Smooth muscle cell (in vitro differentiated cells): ENCODE measurements around the gene PEX3. TPM values are rescaled to one million over a fixed set of nuclear protein-coding genes. Genes with fewer than 3 reads are reported as not detected.
A peak's percentile ranks its signal among the peaks of the same experiment; 100 is the strongest.
"Not testable (repeated sequence)": the region's sequence is repeated elsewhere in the genome, so short reads cannot be mapped to it uniquely, and the experiment has no call there.

ENCODE experiments used
- DNase-seq: peaks from one replicate; lab custom pipeline; 2025; ENCODE audit not compliant: unreplicated experiment; lab: John Stamatoyannopoulos, UW
- H2AFZ ChIP-seq: fragments of 200-600 bp; sonication (generic); 2 replicates; pipeline ENCODE4 v1.6.0; 2016; ENCODE audit warnings: antibody characterized with exemption, low read depth, mild to moderate bottlenecking
- H3F3A ChIP-seq: fragments of 200-600 bp; sonication (generic); 2 replicates; pipeline ENCODE4 v1.6.0; 2017; ENCODE audit warnings: antibody characterized with exemption, low read depth
- H3K27ac ChIP-seq: fragments of 200-600 bp; sonication (generic); 2 replicates; pipeline ENCODE4 v1.5.1; 2016; ENCODE audit warnings: low read depth, mild to moderate bottlenecking
- H3K27me3 ChIP-seq: fragments of 200-600 bp; sonication (generic); 2 replicates; pipeline ENCODE4 v1.6.1; 2016; ENCODE audit warnings: low read depth, mild to moderate bottlenecking
- H3K36me3 ChIP-seq: fragments of 200-600 bp; sonication (generic); 2 replicates; pipeline ENCODE4 v1.5.1; 2016; ENCODE audit warnings: low read depth
- H3K4me1 ChIP-seq: fragments of 200-600 bp; sonication (generic); 2 replicates; pipeline ENCODE4 v1.5.1; 2016; ENCODE audit warnings: low read depth
- H3K4me2 ChIP-seq: fragments of 200-600 bp; sonication (generic); 2 replicates; pipeline ENCODE4 v1.6.0; 2016; ENCODE audit warnings: mild to moderate bottlenecking
- H3K4me3 ChIP-seq: fragments of 200-600 bp; sonication (generic); 2 replicates; pipeline ENCODE4 v1.5.1; 2016; ENCODE audit warnings: mild to moderate bottlenecking
- H3K79me2 ChIP-seq: fragments of 200-600 bp; sonication (generic); 2 replicates; pipeline ENCODE4 v1.6.0; 2016; ENCODE audit warnings: low read depth, mild to moderate bottlenecking
- H3K9ac ChIP-seq: fragments of 200-600 bp; sonication (generic); 2 replicates; pipeline ENCODE4 v1.6.0; 2016; ENCODE audit warnings: low read depth
- H3K9me3 ChIP-seq: fragments of 200-600 bp; sonication (generic); replicated peaks from 2 replicates; pipeline ENCODE4 v1.5.1; 2016; ENCODE audit warnings: low read depth
- H4K20me1 ChIP-seq: fragments of 200-600 bp; sonication (generic); 2 replicates; pipeline ENCODE4 v1.6.0; 2016; ENCODE audit warnings: low read depth
- whole genome bisulfite sequencing: methylation state at CpG from one replicate; pipeline ENCODE4 v1.1.7; 2016; ENCODE audit warnings: low lambda C conversion rate; 5-methylcytosine and 5-hydroxymethylcytosine counted together
- polyA plus RNA-seq: library from polyadenylated mRNA; unstranded; fragments of >200 nt; fragmentation: Nextera tagmentation; extraction: Ambion mirVana; gene quantifications from 2 replicates; pipeline ENCODE4 v1.2.1, GENCODE V29; 2016
- total RNA-seq: library from RNA; depleted of rRNA; stranded (reverse); fragments of >200 nt; gene quantifications from 2 replicates; pipeline ENCODE4 v1.2.3, GENCODE V29; 2014
- TF ChIP-seq, protein P1 (sequence below): fragments of 200-600 bp; sonication (generic); IDR thresholded peaks from 2 replicates; pipeline ENCODE4 v1.5.1; 2017; ENCODE audit warnings: borderline replicate concordance, mild to moderate bottlenecking, antibody characterized with exemption; ENCODE audit not compliant: insufficient read depth, poor library complexity, severe bottlenecking

The PEX3 gene
- total and polyA plus RNA-seq, 2 experiments from 2014 or later, result 14.3 to 15.0 TPM

GRCh38 chr6:143451531-143451930 is 926 bp downstream of the PEX3 start:
- Histone ChIP-seq H3K79me2 (peaks cover 18% of the 10 kb centered on the region), H2AFZ (peak overlapping the region; percentile 88)
- TF ChIP-seq, protein P1, sequence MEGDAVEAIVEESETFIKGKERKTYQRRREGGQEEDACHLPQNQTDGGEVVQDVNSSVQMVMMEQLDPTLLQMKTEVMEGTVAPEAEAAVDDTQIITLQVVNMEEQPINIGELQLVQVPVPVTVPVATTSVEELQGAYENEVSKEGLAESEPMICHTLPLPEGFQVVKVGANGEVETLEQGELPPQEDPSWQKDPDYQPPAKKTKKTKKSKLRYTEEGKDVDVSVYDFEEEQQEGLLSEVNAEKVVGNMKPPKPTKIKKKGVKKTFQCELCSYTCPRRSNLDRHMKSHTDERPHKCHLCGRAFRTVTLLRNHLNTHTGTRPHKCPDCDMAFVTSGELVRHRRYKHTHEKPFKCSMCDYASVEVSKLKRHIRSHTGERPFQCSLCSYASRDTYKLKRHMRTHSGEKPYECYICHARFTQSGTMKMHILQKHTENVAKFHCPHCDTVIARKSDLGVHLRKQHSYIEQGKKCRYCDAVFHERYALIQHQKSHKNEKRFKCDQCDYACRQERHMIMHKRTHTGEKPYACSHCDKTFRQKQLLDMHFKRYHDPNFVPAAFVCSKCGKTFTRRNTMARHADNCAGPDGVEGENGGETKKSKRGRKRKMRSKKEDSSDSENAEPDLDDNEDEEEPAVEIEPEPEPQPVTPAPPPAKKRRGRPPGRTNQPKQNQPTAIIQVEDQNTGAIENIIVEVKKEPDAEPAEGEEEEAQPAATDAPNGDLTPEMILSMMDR, result no peak

GRCh38 chr6:143457563-143458359 is 7.2 kb downstream of the PEX3 start:
- peaks cover 7% of the 10 kb centered on the region for H3K79me2 ChIP-seq
- no peak overlapping the region for H2AFZ ChIP-seq
- no peaks in the 10 kb centered on the region for H3K36me3 ChIP-seq
- DNase-seq, result no peak
- H3K27ac ChIP-seq, result no peak overlapping the region
- H3K4me2 ChIP-seq, result peak overlapping the region; percentile 22
- no peaks in the 10 kb centered on the region for H3K9me3 ChIP-seq
- H3K4me1 ChIP-seq, result no peaks in the 10 kb centered on the region
- H3K9ac ChIP-seq, result no peak overlapping the region
- WGBS, result 64% methylated on average over 2 of the region's 2 CpGs
- no peak overlapping the region for H3K4me3 ChIP-seq
- H4K20me1 ChIP-seq, result peaks cover 14% of the 10 kb centered on the region
- H3K27me3 ChIP-seq, result no peaks in the 10 kb centered on the region
- H3F3A ChIP-seq, result no peaks in the 10 kb centered on the region
- TF ChIP-seq, protein P1, result no peak

More at GRCh38 chr6:143451531-143451930, 926 bp downstream of the PEX3 start:
- H4K20me1 ChIP-seq, result peaks cover under 1% of the 10 kb centered on the region
- peak overlapping the region; percentile 94 for H3K4me2 ChIP-seq
- H3K9me3 ChIP-seq, result no peaks in the 10 kb centered on the region
- H3K36me3 ChIP-seq, result no peaks in the 10 kb centered on the region
- no peaks in the 10 kb centered on the region for H3K27me3 ChIP-seq
- peak overlapping the region; percentile 78 for H3K4me3 ChIP-seq
- no peak overlapping the region for H3K27ac ChIP-seq
- no peak for DNase-seq
- peaks cover 9% of the 10 kb centered on the region for H3K4me1 ChIP-seq
- no peaks in the 10 kb centered on the region for H3F3A ChIP-seq
- 61% methylated on average over 4 of the region's 4 CpGs for WGBS
- peak overlapping the region; percentile 81 for H3K9ac ChIP-seq

DNA sequence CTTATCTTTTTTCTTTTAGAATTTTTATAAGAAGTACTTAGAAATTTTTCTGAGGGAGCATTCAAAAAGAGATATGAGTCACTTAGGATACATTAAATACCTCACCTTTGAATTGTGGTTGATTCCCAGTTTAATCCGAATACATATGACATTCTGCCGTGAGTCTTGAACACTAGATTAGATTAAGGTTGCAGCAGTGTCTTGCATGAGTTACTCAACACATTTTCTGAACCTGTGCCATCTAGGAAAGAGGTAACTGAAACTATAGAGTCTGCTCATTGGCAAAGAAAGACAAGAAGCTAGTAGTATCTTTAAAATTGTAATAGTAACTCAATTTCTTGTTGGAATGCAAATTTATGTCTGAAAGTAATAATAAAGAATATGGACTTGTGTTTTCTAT is 14.9 kb downstream of the PEX3 start:
- TF ChIP-seq, protein P1, result no peak
- H3K9me3 ChIP-seq, result no peaks in the 10 kb centered on the region
- no peak for DNase-seq
- no peaks in the 10 kb centered on the region for H3K27me3 ChIP-seq
- H3K36me3 ChIP-seq, result peaks cover 4% of the 10 kb centered on the region
- H3K79me2 ChIP-seq, result no peaks in the 10 kb centered on the region
- no peaks in the 10 kb centered on the region for H4K20me1 ChIP-seq
- WGBS, result 99% methylated on average over 2 of the region's 2 CpGs
- H3K4me3 ChIP-seq, result no peak overlapping the region
- no peak overlapping the region for H3K27ac ChIP-seq
- H3K4me2 ChIP-seq, result no peak overlapping the region
- H3F3A ChIP-seq, result no peaks in the 10 kb centered on the region
- H3K9ac ChIP-seq, result no peak overlapping the region
- no peak overlapping the region for H2AFZ ChIP-seq
- H3K4me1 ChIP-seq, result no peaks in the 10 kb centered on the region

GRCh38 chr6:143468026-143468425 is 17.4 kb downstream of the PEX3 start:
- TF ChIP-seq, protein P1, result no peak
- H3K4me1 ChIP-seq, result no peaks in the 10 kb centered on the region

GRCh38 chr6:143468823-143469222 is 18.2 kb downstream of the PEX3 start:
- H3K4me2 ChIP-seq, H3K9me3 ChIP-seq, H3F3A ChIP-seq, H4K20me1 ChIP-seq, H3K36me3 ChIP-seq, H3K4me1 ChIP-seq, H3K4me3 ChIP-seq, H3K27me3 ChIP-seq, H2AFZ ChIP-seq, H3K27ac ChIP-seq, DNase-seq, H3K9ac ChIP-seq, H3K79me2 ChIP-seq: not testable (repeated sequence)
- WGBS, result 98% methylated on average over 2 of the region's 2 CpGs

More at GRCh38 chr6:143468026-143468425, 17.4 kb downstream of the PEX3 start:
- Histone ChIP-seq H3K36me3 (peaks cover 5% of the 10 kb centered on the region), H3K27me3 (no peaks in the 10 kb centered on the region), H3K4me2 (no peak overlapping the region), H3F3A (no peaks in the 10 kb centered on the region), H3K27ac (no peak overlapping the region), H2AFZ (no peak overlapping the region), H3K9me3 (no peaks in the 10 kb centered on the region), H3K9ac (no peak overlapping the region), H3K4me3 (no peak overlapping the region), H4K20me1 (no peaks in the 10 kb centered on the region), H3K79me2 (no peaks in the 10 kb centered on the region)
- DNase-seq, result no peak
